CD4-positive, alpha-beta T cell treated with Interleukin-17A for 4 hours (primary cell): ENCODE results near the gene LEKR1.

Experiments
- DNase-seq: peaks from one replicate; pipeline ENCODE4 v3.0.0-alpha.2; 2020; ENCODE audit warnings: mixed read lengths

LEKR1 gene

DNA sequence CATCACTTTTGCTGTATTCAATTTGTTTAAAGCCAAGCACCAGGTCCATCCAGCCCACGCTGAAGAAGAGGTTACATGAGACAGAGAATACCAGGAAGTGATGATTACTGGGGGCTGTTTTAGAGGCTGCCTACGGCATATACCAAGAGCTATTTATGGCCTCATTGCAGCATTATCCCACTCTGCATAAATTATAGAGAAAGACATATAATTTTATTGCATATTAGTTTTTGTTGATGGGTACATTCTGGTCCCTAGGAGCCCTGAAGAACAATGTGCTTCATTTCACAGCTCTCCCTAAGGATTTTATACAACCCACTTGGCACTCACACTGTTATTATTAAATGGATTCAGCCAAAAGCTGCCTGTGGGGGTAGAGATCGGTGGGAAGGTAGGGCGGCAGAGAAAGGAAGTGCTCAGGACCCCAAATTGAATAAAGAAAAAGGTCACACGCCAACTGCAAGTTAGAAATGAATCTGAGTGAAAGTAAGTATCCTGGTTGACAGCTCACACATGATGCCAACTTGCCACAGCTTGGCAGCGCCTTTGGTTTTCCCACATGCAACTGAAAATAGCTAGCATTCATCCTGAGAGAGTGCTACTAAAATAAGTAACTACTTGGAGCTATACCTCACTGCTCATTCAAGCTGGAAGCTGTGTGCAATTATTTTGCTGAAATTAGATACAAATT is 260.1 kb downstream of the LEKR1 start:
- DNase-seq = no peak

DNA sequence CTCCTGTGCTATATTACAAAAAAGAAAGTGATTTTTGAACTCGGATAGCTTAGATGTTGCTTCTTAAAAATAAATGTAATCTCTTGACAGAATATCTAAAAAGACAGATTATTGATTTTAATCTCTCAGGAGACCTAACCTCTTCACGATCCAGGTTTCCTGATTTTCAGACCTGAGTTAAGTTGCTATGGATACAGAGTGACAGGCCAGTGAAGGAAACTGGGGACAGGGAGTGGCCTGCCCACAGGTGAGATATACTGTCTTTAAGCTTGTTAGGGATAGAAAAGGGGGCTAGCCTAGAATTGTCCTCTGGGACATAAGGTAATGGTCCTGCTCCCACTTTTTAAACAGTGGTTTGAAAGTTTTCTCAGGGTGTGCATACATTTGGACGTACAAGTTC is 260.6 kb downstream of the LEKR1 start:
- DNase-seq = no peak

DNA sequence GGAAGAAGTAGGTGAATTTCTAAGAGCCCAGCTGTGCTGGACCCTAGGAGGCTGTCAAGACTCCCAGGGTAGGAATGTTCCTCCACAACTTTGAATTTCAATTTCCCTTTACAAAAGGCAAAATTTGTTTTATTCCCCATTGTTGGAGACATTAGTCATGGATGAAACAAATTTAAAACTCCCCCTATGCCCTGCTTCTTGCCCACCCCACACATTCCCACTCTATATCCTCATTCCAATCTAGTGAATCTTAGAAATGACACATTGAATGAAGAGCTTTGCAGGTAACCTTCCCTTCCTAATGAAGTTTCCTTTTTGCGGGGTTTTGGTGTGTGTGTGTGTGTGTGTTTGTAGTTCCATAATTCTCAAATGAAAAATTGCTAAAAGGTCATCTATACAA is 261.2 kb downstream of the LEKR1 start:
- no peak for DNase-seq

DNA sequence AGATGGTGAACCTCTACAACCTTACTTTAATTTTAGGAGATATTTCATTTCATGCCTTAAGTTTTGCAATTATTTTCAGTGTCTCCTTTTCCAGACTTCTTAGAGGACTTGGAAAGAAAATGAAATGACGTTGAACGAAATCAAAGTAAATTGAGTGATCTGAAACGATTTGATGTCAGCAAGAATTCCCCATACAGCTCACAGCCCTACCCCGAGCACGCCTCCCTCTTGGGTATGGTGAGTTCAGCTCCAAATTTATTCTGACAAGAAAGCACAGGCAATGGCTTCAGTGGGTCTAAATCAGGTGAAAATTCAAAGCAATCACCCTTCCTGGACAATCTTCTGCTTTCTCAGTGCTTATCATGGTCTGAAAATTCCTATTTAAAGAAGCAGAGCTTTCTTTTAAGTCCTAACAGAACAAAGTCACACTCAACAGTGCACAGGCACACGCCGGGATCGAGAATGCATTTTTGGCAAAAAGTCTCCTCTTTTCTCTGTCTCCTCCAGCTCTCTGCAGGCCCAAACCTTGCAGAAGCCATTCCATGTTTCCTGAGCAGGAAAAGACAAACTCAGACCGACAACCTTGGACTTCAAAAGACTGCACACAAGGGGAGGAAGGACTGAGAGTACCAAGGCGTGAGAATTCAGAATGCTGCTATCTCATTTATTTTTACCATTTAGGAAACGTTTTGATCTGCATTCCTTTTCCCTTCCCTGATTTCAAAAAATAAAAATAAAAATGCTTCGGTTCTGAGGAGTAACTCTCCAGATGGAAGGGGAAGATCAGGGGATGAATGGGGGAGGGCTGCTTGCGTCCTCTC is 261.8 kb downstream of the LEKR1 start:
- no peak for DNase-seq

DNA sequence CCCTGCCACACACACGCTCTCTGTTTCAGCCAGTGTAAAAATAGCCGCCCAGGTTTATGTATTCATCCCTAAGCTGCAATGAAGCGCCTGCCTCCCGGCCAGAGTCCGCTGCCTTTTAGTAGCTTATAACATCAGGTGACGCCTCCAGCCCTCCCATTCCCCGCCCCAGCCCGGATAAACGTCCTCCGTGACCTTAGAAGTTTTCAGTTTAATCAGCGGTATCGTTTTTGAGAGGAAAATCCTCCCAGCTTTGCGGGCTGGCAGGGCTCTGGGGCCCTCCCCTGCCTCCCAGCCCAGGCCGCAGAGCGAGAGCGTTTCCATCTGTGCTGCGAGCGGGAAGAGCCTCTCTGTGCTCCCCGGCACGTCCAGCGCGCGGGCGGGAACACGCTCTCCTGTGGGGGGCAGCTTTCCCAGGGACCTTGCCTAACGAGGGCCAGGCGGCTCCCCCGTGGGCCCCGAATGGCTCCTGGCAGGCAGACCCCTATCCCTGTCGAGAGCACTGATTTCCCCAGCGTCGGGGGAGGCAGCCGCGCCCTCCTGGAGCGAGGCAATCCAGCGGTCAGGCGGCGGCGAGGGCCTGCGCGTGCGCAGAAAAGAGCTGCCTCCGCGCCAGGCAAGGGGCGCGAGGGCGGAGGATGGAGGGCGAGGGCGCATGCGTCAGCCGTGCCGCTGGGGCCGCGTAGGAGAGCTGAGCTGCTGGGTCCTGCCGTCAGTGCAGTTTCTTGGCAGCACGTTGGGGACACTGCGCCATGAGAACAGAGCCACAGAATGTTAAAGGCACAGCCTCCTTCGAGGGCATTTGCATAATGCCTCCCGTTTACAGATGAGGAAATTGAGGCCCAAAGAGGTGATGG is 262.7 kb downstream of the LEKR1 start:
- peak; percentile 95 for DNase-seq

DNA sequence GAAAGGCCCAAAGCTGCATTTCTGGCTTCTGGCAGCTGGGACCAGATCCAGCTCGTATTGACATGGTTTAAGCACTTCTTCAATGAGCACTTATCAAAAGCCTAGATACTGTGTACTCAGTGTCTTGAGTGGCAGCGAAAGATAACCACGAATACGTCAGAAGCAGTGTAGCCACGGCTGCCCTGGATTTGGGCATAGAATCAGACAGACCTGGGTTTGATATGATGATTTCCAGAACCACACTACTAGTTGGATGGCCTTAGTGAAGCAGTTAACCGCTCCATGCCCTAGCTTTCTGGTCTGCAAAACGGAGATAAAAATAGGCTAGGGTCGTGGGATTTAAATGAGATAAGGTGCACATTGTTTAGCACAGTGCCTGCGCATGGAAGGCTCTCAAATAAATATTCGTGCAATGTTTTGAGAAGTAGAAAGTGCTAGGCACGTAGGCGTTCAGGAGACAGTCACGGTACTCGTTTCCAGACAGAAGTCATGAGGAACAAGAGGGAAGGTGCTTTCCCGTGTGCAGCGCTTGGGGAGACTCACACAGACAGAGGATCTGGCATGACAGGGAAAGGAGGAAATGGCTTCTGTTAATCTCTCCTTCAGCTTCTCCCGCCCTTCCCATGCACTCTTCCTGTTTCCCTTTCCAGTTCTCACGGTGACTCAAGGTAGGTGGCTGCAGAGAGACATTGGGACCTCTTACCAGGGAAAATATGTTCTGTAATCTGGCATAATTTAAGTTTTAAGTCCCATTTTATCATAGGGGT is 263.5 kb downstream of the LEKR1 start:
- DNase-seq = peak; percentile 41

DNA sequence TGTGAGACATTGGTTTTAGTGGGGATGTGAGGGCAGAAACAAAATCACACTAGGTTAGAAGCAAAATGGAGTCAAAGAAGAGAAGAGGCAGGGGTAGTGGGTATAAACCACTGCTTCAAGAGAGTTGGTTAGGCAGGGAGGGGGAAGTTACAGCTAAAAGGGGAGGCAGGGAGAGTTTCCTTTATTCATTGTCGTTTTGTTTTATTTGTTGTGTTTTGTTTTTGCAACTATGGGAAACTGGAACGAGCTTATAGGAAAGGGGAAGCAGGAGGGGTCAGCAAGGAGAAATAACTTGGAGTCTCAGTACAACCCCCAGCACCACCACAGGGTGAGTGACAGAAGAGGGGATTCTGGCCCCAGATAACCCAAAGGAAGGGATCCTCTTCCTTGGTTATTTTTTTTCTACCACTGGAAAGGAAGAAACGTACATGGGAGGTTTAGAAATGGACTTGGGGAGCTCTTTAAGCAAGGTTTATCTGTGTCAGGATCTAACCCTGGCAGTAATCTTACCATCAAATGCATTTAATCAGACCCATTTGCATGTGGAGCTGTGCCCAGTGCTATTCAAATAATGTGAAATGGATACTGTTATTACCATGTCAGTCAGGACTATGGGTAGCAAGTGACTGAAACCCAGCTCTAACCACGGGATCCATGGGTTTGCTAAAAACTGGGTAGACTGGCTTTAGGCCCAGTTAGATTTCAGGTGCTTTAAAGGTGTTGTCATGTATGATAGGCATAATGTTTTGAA is 265.1 kb downstream of the LEKR1 start:
- DNase-seq = no peak

DNA sequence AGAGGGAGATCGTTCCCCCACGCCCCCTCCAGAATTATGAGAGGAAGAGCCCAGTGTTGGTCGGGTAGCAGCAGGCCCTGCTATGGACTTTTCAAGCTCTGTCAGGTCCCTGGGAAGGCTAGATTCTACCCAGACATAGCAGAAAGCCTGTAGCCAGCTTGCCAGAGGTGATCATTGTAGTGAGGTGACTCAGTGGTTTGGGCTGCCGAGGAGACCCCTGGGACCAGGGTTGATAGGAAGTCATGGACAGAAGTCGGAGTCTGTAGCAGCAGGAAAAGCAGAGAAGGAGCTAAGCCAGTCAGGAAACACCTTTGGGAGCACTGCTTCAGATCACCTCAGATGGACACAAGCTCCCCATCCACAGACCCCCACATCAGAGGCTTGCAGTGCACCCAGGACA is 266.1 kb downstream of the LEKR1 start:
- no peak for DNase-seq

DNA sequence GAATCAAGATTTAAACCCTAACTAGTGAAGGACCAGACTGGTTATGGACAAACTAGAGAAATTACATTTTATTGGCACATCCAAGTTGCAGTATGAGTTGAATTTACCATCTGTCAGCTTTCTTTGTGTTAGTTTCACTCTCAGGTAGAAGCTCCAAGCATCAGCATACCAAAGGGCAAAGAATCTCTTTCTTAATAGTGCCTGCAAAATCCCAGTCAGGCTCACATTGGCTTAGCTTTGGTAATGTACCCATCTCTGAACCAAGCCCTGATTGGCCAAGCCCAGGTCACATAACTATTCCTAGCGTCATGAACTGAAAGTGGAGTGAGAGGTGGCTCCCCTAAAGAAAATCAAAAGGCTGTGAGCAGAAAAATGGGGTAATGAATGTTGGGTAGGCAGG is 266.9 kb downstream of the LEKR1 start:
- no peak for DNase-seq

DNA sequence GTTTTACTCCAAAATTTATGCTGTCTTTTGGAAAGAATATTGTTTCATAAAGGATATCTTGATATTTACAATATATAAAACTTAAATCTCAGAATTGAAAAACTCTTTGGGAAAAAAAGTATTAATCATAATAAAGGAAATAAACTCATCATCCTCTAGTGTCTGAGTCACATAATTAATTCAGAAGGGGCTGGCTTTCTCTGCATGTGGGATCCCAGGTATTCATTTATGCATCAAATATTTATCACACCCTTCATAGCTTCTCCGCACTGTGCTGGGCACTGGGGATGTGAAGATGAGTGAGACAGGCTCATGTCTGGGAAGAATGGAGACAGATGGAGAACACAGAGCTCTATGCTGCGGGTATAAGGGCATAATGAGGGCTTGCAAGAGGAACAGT is 268.1 kb downstream of the LEKR1 start:
- no peak for DNase-seq

DNA sequence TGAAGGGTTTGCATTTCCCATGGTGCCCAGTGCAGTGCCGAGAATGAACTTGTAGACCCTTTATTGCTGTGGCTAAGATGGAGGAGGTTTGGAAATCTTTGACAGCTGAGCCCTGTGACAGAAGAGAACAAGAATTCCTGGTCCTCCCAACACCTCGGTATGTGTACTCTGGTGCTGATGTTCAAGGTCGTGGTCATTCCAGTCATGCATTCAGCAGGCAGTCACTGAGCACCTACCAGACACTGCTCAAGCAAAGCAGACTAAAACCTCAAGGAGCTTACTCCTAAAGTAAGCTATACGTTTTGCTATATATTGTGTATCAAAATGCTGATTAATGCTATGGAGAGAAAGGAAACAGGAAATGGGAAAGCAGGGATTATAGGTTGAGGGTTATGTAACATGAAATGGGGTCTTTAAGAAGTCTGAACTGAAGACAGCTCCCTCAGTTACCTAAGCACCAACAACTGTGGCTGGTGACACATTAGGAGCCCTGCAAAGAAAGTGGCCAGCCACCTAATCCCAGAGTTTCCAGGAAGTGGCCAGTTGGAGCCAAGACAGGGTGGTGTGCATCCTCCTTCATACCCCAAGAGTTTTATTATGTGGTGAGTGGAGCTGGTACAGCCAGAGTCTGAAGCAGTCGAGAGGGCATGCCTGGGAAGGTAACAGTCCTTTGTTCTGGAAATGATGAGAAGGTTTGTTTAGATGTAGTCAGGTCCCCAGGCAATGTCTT is 268.8 kb downstream of the LEKR1 start:
- no peak for DNase-seq
